ENCODE measurements around the gene NINL.

Gene NINL

DNA sequence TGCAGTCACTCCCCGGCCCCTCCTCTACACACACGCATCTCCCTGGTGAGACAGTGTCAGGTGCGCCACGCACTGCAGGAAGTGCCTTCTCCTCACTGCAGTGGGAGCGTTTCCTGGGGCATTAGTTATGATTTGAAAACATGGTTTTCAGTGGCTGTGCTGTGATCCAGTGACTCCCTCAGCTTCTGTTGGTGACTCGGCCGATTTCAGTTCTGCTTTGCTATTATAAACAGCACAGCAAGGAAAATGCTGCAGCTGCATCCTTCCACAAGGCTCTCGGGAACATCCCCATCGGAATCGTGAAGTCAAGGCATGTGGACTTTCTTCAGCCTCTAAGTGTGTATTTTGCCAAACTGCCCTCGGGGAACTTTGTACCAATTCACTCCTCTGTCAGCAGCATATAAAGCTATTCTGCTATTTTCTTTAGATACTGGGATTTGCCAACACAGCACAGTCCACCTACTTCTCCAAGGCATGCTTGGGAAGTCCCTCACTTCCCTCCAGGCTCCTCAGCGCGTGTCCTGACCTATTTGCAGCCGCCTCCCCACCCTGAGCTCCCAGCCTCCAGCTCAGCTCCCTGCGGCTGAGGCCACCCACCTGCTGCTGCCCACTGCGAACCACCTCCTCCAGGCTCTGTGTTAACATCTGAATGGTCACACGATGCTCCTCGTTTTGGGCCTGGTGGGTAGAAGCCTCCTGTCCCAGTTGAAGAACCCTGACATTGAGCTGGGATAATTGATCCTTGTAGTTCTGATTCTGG, 123.4 kb downstream of the NINL start:
- no peak for DNase-seq (ENCODE audit: low read depth)

DNA sequence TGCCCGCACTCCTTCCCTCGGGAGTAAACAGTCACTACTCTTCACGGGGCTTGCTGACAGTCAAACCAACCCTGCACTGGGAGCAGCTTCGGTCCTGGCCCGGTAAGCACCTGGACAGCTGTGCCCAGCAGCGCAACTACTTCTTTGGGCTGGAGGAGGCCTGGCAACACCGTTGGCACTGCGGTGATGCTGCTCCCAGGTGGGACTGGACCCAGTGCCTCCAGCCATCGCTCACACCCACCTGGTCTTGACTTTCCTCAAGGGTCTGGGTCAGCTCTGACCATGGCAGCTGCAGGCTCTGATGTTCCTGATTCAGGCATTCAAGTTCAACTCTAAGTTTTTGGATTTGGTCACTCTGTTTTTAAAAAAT, 124.1 kb downstream of the NINL start:
- DNase-seq (ENCODE audit: low read depth) = no peak

DNA sequence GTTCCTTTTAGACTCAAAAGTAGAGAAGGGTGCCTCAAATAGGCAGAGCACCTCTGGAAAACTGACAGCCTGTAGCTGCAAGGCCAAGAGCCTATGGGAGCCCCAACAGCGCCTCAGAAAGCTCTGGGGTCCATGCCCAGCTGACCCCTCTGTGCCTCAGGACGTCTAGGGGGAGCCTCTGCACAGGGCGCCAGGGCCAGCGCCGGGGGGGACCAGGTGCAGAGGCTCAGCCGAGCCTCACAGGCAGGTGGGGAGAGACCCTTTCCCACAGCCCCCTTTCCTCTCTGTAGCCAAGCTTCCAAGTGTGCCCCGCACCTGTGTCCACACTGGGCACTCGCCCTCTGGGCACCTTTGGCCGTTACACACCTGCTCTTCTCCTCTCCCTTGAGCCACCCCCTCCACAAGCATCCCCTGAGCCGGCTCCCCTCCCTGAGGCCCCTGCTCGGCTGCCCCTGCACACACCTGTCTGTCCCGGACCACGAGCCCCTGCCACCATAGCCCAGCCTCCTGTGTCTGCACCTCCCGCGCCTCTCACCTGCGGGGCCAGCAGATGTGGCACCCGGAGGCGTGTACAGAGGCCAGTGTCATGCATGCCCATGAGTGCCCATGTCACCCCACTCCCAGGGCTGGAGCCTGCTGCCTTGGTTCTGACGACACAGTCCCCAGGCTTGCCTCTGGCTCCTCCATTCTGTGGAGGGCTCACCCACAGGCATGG, 124.6 kb downstream of the NINL start:
- no peak for DNase-seq (ENCODE audit: low read depth)

DNA sequence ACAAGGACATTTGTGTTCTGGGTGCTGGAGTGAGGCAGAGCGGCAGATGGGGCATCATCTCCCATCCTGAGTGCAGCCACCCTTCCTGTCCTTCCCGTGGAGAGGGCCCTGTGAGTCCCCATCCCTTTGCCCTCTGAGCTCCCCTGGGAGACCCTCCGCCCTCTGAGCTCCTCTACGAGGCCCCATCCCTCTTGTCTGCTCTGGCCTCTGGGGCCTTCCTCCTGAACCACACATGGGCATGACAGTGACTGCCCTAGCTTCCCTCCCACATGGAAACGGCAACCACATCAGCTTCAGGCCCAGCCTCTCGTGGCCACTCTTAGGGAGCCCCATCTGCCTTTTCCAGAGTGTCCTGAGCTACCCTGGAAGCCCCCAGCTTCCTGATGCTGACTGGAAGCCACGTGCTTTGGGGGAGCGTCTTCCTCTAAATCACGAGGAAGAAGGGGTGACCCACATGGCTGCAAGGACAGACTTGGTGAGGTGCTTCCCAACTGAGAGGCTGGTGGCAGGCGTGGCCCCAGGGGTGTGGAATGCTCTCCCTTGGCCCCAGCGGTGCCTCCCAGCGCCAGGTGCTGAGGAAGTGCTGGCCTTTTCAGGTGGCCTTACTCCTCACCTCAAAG, 125.3 kb downstream of the NINL start:
- no peak for DNase-seq (ENCODE audit: low read depth)

DNA sequence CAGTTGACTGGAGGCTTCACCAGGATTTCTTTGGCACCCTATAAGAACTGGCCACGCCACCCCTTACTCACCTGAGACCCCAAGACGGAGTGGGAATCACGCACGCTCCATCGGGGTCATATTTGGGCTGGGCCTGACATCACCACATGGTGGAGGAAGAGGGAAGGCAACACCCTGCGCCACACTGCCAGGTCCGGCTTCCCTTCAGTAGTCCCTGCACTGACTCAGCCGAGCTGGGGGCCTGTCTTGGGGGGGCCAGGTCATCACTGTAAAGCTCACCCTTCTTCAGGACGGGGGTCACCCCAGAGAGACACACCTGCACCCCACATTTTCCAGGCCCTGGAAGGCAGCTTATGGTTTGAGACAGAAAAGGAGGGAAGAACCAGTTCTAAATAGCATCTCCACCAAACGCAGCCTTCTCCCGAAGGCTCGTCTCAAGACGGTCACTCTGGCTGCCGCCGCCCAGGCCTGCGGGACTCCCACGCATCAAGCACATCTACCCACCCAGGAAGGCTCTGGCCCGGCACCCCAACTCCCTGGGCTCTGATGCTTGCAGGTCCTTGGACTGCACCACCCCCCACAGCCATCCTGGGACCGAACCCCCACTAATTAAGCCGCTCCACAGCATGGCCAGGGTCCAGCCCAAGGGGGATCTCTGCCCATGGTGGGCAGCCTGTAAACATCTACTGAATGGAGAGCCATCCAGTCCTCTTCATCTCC, 126.1 kb downstream of the NINL start:
- no peak for DNase-seq (ENCODE audit: low read depth)

DNA sequence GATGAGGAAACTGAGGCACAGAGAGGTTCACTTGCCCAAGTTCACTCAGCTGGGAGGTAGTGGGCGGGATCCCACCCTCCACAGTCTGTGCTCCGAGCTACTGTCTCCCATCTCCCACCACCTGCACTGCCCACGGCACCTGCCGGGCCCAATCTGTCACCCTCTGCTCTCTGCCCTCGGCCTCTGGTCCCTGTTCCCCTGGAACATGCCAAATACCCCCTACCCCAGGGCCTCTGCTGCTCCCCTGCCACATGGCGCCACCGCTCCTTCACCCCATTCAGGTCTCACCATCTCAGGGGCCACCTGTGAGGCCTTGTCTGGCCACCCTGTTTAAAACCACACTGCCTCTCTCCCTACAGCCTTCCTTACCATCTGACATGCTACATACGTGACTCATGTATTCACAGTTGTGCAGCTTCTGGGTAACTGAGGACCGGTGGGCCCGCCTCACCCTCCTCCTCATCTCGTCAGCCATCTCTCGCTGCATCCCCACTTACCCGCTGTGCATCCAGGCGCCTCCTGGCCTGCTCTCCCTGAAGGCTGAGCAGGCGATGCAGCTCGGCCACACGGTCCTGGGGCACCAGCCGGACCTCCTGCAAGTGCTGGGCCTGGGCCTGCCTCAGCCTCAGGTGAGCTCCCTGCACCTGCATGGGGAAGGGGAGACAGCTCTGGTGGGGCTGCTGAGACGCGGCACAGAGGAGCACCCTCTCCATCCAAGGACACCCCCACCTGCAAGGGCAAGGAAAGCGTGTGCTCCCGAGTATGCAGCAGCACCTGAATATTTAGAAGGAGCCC, 127.2 kb downstream of the NINL start:
- no peak for DNase-seq (ENCODE audit: low read depth)

DNA sequence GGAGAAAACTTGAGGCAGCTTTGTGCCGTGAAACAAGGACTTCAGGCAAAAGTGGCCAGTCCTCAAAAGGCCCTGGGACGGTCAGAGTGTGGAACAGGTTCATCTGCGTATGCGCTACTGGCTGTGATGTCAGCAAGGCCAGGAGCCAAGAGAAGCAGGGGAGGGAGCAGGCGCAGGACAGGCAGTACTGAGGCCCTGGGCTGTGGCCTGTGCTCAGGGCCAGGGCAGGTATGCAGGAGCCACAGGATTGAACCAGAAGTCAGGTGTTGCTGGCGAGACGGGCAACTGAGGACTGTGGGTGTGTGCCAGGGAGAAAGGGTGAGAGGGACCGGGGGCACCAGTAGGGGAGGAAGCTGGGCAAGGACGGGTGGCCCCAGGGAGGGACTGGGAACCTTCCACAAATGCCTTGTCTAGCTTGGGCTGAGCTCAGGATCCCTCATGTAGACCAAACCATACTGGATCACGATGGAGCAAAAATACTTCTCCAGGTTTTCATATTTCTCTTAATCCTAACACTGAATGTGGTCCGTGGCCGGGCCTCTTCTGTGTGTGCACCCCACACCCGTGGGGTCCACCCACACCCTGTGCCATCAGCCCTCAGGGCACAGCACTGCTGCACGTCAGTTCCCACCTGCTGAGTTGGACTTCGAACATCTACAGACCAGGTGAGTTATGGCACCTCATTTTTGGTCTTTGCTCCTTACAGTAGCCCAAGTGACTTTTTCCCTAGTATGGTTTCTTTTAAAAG, 131.0 kb downstream of the NINL start:
- no peak for DNase-seq (ENCODE audit: low read depth)

DNA sequence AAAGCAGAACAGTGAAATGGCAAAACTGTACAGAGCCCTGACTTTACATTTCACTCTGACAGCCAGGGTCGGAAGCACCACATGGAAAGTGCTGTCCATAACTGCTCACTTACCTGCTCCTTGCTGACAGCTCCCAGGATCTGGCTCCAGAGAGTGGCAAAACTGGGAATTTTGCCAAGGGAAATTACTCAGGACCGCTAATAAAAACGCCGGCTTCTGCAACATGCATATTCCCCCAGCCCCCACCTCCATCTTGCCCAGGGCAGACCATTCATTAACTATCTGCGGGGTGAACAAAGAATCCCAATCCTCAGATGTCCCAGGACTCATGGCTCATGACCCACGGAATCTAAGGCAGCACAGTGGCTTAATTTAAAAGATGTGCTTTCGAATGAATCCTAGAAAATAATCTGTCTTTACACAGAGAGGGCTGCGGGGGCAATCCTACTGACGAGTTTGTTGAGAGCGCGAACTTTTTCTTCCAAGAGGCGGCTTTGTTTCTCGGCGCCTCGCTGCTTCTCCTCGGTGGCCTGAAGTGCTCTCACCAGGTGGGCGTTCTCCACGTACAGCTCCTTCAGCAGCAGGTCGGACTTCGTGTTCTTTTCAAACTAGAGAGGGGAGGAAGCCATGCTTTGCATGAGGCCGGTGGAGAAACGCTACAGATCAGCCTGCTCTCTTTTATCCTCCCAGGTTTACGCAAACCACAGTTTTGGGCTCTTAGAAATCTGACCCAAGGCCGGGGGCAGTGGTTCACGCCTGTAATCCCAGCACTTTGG, 132.1 kb downstream of the NINL start:
- DNase-seq (ENCODE audit: low read depth) = no peak

DNA sequence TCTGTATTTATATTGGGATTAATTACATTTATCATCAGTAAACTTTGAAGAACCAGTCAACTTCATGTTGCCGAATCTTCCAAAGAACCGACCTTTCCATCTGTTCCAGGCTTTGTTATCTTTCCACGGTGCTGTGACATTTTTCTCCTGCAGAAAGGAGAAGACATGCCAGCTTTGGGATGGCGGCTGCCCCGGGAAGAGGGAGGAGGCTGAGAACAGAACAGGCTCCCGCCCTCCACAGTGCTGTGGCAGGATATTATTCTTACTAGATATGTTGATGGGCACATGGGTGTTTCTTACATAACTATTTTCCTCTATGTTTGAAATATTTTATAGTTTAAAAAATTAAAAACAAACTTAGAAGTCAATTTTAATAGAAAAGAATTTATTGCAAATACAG, 133.0 kb downstream of the NINL start:
- no peak for DNase-seq (ENCODE audit: low read depth)

DNA sequence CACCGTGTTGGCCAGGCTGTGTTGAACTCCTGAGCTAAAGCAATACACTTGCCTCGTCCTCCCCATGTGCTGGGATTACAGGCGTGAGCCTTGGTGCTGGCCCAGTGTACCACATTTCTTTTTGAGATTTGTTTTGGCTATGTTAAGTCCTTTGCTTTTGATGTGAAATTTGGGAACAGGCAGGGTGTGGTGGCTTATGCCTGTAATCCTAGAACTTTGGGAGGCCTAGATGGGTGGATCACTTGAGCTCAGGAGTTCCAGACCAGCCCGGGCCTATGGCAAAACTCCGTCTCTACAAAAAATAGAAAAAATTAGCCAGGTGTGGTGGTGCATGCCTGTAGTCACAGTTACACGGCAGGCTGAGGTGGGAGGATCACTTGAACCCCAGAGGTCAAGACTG, 137.7 kb downstream of the NINL start:
- no peak for DNase-seq (ENCODE audit: low read depth)

DNA sequence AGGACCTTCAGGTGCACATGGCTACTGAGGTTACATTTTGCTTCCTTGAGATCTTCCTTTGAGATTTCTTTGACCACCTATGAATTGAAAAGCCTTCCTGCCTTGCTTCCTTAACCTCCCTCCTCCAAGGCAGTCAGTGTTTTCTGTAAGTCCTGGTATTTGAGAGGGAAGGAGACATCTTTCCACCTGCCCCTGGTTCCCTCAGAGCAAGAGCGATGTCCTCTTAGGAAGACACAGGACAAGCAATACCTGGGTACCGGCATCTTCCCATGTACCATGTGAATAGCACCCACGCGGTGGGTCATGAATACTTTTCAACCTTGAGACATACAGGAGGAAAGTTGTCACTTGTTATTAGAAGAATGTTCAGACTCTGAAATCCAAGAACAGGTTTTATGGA, 140.8 kb downstream of the NINL start:
- DNase-seq (ENCODE audit: low read depth) = no peak

DNA sequence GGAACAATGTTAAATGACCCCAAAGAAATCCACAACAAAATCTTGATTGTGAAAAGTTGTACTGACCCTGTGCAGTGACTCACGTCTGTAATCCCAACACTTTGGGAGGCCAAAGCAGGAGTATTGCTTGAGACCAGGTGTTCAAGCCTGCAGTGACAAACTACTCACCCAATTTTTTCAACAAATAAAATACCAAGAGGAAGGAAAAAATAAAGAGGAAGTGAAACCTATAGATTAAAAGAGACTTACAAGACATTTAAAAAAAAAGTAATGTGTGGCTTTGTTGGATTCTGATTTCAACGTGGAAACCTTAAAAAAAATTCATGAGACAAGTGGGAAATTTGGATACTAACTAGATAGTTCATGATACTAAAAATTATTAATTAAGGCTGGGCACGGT, 146.0 kb downstream of the NINL start:
- DNase-seq (ENCODE audit: low read depth) = no peak

DNA sequence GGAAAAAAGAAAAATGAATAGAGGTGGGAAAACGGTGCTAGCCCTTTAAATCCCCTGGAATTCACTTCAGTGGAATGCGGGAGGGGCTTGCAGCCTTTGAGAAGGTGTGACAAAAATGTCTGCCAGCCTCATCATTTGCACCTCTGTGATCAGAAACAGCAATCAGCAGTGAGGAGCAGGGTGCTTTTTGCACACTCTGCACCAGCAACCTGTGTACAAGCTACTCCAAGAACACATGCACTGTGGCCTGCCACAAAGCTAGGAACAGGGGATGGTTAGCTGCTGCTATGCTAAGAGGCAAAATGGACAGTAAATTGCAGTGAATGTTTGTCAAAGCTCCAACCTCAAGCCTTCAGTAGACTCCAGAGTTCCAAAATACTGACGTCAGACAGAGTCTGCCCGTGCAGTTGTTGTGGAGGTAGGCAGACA, 148.2 kb downstream of the NINL start:
- no peak for DNase-seq (ENCODE audit: low read depth)

DNA sequence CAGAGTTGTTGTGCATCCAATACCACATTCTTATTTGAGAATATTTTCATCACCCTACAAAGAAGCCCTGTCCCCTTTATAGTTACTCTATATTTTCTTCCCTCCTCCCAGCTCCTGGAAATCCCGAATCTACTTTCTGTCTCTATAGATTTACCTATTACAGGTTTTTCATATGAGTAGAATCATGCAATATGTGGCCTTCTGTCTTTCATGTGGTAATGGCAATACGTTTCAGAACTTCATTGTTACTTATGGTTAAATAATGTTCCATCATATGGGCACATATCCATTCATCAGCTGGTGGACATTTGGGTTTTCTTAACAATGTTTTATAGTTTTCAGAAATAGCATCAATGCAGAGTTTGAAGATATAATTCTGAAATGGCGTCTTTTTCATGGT, 160.8 kb downstream of the NINL start:
- DNase-seq (ENCODE audit: low read depth) = no peak

DNA sequence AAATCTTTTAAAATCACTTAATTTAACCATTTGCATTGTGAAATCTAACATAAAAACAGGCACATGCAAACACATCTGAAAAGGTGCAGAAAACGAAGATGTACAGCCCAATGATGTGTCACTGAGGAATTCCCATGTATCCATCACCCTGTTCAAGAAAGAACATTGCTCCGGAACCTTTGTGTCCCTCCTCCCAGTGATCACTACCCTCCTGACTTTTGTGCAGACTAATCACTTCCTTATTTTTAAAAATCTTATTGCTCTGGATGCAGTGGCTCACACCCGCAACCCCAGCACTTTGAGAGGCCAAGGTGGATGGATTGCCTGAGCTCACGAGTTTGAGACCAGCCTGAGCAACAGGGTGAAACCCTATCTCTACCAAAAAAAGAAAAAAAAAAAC, 163.3 kb downstream of the NINL start:
- no peak for DNase-seq (ENCODE audit: low read depth)

DNA sequence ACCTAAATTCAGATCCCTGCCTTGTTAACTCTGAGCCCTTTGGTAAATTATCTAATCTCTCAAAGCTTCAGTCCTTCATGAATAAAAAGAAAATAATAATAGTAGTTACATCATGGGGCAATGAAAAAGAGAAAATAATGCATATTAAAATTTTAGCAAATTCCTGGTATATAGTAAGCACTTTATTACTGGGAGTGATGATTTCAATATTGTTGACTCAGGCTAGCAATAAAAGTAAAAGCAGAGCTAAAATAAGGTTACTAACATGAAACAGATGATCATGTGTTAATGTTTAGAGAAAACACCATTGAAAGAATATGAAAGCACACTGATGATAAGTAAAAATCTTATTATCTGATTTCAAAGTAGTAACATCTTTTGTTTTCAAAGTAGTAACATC, 164.2 kb downstream of the NINL start:
- no peak for DNase-seq (ENCODE audit: low read depth)

DNA sequence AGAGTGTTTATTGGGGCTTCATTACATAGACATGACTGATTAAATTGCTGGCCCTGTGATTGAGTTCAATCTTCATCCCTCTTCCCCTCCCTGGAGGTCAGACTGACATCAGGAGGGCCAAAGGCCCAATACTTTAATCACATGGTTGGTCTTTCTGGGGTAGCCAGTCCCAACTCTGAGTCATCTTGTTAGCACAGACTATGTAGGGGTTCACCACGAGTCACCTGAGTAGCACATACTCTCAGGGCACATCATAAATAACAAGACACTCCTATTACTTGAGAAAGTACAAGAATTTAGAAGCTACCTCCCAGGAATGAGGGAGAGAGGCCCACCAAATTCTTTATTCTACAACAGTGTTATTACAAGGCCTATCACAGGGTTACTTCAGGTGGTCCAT, 166.6 kb downstream of the NINL start:
- no peak for DNase-seq (ENCODE audit: low read depth)

DNA sequence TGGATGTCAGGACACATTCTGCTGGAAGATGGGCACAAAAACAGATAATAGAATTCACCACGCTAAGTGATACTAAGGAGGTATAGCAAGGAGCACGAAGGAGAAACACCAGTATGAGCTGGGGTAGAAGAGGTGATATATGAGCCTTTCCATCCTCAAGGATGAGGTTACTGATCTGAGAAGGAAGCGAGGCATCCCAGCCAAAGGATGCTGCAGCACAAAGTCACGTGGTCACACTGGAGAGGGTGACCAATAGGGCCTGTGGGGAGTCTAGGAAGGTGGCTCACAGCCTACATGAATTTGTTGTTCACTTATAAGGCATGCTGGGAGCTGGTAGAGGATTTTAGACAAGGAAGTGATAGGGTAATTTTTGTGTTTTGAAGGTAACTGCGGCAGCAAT, 176.4 kb downstream of the NINL start:
- DNase-seq (ENCODE audit: low read depth) = no peak

DNA sequence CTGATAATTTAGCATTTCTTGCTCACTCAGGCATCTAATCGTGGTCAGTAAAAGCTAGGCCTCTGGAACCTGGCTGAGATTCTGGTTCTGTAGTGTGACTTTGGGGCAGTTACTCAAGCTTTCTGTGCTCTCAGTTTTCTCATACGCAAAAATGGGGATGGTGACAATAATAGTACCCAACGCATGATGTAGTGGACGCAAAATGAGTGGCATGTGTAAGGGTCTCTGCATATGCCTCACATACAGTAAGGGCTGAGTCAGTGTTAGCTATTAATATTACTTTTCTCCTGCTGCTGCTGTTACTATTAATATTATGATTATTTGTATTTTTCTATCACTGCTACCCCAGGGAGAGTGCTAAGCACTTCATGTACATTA, 177.2 kb downstream of the NINL start:
- DNase-seq (ENCODE audit: low read depth) = no peak
